Activated naive CD4-positive, alpha-beta T cell treated with anti-CD3 and anti-CD28 coated beads, Interleukin-2, amount 50 U/mL, for 16 hours (primary cell): Measurements from ENCODE around the gene PLOD3.
"Not testable (repeated sequence)": the region's sequence is repeated elsewhere in the genome, so short reads cannot be mapped to it uniquely, and the experiment has no call there.

ENCODE experiments used
- DNase-seq: peaks from one replicate; pipeline ENCODE4 v3.0.0-alpha.2; 2020

Gene PLOD3

DNA sequence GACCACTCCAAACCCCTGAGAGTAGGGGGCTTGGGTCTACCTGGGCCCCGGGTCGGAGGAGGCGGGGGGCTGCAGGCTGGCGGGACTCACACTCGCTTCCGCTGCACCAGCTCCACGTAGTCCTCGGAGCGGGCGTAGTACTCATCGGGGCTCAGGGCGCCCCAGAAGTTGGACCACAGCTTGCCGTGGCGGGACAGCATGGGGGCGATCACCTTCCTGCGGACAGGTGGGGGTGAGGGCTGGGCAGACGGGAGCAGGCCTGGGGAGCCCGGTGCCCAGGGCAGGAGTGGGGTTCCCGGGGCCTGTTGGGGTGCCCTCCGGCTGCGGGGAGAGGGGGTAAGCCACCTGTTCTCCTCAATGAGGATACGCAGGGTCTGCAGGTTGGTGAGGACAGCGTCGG, 5.9 kb downstream of the PLOD3 start:
- DNase-seq = no peak

DNA sequence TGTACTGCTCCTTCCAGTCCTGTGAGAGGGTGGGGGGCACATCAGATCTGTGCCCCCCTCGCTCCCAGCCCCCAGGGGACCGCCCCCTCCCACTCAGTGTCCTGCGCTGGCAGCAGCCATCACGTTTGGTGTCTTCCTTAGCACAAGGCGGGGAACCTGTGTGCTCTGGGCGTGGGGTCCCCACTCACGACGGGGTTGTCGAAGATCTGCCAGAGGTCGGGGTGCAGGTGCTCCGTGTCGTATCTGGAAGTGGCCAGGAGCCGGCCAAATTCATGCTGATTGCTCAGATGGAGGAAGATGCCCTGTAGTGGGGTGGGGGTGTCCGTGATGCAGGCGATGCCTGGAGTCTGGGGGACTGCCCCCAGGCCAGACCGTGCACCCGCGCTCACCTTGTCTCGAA, 7.2 kb downstream of the PLOD3 start:
- no peak for DNase-seq

DNA sequence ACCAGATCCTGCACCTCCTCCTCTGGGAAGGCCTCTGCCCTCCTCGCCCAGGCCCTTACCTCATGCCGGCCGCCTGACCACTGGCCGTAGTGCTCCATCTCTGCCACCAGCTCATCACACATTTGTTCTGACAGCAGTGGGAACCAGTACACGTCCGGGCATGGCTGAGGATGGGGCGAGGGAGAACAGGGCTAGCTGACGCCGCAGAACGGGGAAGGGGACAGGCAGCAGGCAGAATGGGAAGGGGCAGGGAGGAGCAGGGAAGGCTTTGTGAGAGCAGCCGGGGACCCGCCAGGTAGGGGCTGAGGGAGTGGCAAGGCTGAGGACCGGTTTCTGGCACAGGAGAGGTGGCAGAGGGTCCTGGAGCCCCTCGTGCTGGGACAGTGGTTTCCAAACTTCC, 8.6 kb downstream of the PLOD3 start:
- no peak for DNase-seq

DNA sequence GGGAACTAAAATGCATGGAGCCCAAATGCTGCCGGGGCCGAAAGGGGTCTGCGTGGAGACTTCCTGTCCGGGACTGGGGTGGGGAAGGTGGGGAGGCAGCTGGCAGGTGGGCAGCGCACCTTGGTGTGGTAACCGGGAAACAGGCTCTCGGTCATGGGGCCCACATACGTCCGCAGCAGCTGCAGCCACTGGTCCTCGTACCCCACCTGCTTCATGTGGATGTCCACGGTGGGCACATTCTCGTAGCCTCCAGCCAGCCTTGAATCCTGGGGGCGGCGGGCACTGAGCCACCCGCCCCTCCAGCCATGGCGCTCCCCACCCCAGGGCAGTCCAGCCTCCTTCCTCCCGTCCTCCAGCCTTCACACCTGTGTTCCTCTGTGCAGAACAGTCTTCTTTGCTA, 9.9 kb downstream of the PLOD3 start:
- DNase-seq = no peak

DNA sequence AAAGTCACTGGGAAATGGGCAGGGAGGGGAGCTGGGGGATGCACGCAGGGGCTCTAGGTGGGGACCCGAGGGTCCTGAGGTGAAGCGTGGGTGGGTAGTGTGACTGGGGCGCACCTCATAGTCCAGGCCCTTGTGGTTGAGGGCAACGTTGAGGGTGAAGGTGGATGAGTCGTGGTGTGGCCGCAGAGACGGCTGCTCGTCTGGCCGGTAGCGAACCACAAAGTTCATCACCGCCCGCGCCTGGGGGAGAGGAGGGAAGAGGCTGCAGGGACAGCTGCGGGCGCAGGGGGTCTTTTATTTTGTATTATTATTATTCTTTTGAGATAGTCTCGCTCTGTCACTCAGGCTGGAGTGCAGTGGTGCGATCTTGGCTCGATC, 10.7 kb downstream of the PLOD3 start:
- DNase-seq = no peak

DNA sequence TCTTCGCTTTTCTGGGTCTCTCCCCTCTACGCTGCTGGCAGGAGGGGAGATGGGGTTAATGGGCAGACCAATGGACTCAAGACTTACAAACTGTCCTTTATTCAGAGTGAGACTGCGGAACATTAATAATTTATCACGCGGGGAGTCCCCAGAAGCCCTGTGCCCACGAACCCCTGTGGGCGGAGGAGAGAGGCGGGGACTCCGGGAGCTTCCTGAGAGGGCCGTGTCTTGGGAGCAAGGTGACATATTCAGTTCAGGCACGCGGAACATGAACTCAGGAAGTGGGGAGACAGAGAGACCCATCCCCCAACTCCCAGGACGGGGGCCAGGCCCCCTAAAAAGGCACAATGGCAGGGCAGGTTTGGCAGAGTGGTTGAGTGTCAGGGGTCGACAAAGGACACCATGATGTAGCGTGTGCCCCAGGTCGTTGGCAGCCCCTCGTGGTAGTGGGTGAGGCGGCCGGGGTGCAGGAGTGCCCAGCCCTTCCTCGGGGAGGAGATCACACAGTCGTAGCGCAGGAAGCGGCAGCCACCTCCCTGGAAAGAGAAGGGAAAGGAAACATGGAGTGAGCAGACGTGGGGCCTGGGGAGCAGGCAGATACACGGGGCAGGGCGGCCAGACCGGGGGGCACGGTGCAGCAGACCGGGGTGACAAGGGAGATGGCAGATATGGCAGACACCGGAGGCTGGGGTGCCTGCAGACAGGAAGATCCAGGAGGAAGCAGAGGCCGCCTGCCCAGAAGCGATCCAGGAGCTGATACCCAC, 11.3 kb downstream of the PLOD3 start:
- no peak for DNase-seq

DNA sequence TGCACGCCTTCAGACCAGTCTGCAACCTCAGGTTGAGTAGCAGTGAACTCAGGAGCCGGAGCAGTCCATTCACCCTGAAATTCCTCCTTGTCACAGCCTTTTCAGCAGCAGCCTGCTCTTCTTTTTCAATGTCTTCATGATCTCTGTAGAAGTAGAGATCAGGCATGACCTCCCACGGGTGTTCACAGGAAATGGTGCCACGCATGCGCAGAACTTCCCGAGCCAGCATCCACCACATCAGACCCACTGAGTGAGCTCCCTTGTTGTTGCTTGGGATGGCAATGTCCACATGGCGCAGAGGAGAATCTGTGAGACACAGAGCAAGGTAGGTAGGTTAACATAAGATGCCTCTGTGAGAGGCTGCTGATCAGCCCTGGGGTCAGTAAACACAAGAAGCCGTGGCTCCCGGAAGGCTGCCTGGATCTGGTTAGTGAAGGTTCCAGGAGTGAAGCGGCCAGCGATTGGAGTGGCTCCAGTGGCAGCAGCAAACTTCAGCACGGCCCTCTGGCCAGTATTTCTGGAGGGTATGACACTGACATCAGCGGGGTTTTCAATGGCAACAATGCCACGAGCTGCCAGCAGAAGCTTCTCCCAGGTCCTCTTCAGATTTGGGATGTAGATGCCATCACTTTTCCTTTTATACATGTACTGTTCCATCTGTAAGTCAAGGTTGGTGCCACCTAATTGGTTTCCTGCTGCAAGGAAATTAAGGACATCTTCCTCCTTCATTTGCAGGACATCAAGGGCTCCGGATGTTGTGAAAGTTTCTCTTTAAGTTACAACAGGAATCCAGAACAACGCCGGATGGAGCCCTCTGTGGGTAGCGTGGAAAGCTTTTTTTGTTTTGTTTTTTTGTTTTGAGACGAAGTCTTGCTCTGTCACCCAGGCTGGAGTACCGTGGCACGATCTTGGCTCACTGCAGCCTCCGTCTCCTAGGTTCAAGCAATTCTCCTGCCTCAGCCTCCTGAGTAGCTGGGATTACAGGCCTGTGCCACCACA, 13.3 kb downstream of the PLOD3 start:
- not testable (repeated sequence) for DNase-seq

DNA sequence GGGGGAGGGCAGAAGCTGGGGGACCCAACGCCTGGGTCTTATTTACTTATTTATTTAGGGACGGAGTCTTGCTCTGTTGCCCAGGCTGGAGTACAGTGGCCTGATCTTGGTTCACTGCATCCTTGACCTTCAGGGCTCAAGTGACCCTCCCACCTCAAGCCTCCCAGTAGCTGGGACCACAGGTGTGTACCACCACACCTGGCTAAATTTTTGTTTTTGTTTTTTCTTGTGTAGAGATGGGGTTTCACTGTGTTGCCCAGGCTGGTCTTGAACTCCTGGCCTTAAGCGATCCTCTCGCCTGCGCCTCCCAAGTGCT, 14.8 kb downstream of the PLOD3 start:
- DNase-seq = no peak

DNA sequence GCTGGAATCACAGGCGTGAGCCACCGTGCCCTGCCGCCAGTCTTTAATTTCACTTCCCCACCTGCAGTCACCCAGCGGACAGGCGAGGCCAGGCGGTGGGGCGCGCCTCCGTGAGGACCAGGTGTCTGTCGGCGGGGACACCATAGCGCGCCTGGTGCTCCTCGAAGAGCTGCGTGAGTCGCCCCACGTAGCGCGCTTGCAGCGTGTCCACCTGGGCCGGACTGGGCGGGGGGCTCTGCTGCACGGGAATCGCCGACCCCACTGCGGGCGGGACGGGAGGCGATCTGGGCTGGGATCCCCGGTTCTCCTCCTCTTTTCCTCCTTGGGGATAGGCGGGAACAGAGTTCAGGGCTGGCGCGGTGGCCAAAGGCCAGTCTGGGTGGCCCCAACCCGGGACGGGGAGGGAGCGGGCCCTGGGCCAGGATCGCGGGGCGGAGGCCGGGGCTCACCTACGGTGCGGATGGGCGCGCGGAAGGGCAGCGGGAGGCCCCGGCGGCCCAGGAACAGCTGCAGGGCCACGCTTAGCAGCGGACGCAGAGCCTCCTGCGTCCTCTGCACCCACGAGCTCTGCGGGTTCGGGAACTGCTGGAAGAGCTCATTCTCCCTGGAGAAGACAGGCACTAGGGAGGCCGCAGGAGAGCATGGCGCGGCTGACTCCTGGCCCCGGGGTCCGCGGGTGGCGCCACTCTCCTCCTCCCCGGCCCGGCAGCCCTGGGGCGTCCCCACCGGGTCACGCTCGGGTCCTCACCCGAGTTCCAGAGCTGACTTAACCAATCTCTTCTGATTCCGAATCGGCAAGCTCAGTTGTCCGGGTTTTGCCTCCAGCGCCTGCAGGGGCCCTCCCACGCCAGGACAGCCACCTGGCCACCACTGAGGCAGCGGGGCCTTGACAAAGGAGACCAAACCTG, 15.4 kb downstream of the PLOD3 start:
- no peak for DNase-seq

DNA sequence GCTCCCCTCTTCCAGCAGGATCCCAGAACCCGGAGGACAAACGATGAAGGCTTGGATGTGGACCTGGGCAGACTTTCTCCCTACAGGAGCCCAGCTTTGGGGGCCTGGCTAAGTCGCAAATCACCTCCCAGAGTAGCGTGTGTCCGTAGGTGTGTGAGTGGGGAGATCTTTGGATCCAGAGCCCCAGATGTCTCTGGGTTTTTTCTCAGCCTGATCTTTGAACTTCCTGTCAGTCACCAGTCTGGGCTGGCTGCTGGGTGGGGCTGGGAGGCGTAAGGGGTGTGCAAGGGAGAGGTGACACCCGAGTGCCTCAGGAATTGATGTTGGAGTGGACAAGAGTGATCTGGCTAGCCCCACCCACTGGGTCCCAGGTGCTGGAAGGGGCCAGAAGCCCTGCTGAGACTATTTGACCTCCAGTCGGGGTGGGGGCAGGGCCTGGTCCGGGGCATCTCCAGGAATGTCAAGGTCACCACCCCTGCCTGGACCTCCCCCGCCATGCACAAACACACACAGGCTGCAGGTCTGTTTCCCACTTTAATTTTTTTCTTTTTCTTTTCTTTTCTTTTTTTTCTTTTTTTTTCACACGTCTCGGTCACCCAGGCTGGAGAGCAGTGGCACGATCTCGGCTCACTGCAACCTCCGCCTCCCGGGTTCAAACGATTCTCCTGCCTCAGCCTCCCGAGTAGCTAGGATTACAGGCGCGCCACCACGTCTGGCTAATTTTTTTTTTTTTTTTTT, 16.4 kb downstream of the PLOD3 start, which contains the start of gene MOGAT3:
Gene MOGAT3 (minus strand): TSS at position 175 of the 738 bp plus-strand sequence. CDS start 182 bp downstream, outside the sequence.
- DNase-seq = no peak

DNA sequence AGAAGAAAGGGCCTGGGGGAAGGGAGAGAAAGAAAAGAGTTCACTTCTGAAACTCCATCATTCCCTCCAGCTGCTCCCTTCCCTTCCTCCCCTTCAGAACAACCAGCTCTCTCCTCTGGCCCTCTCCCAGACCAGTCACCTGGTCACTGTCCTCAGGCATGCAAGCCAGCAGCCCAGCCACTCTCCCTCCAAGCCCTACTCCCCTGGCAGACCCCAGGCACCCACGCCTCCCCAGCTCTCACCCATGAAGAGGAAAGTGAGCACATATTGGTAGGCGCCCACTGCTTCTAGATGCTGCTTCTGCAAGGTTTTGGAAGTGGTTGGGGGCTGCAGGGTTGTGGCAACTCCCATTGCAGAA, 16.9 kb downstream of the PLOD3 start:
- no peak for DNase-seq

DNA sequence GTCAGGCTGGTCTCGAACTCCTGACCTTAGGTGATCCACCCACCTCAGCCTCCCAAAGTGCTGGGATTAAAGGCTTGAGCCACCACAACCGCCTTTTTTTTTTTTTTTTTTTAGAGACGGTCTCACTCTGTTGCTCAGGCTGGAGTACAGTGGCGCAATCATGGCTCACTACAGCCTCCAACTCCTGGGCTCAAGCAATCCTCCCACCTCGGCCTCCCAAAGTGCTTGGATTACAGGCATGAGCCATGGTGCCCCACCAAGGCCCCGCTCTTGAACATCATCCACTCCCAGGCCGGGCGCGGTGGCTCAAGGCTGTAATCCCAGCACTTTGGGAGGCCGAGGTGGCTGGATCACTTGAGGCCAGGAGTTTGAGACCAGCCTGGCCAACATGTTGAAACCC, 17.9 kb downstream of the PLOD3 start:
- DNase-seq = not testable (repeated sequence)

DNA sequence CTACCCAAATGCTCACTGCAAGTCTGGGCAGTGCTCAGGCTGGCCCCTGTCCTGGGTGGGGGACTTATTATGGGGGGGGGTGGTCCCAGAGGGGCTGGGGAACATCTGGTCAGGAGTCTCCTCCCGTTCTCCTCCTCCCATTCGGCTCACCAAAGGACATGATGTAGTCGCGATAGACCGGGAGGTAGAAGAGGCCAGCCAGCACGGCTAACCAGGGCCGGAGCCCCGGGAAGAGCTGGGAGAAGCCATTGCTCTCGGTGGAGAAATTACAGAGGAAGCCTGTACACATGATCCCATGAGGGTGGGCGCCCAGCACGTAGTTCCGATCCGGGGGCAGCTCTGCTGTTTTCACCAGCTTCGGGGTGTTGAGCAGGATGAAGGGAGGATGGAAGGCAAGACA, 18.9 kb downstream of the PLOD3 start:
- DNase-seq = no peak

DNA sequence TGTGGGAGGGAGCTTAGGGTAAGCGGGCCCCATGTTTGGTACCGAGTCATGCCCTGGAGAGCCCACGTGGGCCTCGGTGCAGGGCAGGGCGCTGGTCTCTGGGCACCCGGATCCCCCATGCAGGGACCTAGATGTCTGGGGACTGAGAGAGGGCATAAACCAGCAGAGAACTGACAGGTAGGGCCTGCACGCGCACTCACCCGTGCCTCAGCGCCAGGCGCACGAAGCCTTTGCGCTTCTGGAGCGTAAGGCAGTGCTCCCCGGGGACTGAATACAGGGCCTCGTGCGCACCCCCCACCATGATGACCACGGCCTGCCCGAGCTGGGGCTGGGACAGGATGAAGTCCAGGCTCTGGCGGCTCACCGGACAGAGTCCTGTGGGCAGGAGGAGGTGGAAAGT, 19.4 kb downstream of the PLOD3 start:
- no peak for DNase-seq

DNA sequence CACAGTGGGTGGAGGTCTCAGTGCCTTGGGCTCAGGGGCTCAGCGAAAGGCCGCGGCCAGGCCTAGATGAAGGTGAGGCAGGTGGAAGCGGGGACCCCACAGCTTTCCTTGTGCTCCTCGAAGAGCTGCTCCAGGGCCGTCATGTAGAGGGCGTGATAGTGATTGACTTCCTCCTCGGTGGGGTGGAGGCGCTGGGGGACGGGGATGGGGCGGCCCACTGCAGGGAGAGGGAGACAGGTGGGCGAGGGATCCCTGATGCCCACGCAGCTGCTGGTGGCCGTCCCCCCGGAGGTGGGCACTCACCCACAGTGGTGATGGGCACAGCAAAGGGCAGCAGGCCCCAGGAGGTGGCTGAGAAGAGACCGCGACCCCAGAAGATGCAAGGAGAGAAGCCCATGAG, 21.5 kb downstream of the PLOD3 start:
- DNase-seq = no peak

DNA sequence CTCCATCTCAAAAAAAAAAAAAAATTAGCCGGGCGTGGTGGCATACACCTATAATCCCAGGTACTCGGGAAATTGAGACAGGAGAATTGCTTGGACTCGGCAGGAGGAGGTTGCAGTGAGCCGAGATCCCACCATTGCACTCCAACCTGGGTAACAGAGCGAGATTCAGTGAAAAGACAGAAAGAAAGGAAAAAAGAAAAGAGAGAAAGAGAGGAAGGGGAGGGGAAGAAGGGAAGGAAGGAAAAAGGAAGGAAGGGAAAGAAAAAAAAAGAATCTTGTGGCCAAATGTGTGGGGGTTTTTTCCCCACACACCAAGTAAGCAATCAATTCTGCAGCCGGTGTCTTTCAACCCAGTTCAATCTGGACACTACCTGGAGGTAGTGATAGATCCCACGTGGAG, 28.3 kb downstream of the PLOD3 start:
- no peak for DNase-seq

DNA sequence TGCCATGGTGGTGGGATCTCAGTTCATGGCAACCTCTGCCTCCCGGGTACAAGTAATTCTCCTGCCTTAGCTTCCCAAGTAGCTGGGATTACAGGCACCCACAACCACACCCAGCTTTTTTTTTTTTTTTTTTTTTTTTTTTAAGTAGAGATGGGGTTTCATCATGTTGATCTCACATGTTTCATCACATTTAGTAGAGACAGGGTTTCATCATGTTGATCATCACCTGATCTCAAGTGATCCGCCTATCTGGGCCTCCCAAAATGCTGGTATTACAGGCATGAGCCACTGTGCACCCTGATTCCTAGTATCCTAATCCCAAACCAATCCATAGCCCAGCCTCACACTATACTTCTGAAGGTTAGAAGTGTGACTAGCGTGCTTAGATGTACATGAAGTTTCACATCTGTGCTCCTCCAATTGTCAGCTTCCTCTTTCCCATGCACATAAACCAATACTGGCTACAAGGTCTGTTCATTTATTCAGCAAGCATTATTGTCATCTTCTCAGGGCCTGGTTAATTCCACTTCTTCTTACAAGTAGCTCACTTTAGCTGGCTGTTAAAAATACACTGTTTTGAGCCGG, 30.4 kb downstream of the PLOD3 start:
- no peak for DNase-seq

DNA sequence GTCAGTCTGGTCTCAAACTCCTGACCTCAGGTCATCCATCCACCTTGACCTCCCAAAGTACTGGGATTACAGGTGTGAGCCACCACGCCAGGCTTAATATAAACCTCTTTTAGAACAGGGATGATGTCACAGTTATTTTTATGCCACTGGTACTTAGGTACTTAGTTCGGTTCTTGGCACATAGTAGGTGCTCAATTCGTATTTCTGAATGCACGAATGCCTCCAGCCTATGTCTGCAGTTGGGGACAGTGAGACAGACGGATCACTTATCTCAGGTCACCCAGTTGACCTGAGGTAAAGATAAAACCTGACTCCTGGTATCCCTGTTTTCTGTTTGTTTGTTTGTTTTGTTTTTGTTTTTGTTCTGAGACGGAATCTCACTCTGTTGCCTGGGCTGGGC, 31.2 kb downstream of the PLOD3 start:
- DNase-seq = no peak

DNA sequence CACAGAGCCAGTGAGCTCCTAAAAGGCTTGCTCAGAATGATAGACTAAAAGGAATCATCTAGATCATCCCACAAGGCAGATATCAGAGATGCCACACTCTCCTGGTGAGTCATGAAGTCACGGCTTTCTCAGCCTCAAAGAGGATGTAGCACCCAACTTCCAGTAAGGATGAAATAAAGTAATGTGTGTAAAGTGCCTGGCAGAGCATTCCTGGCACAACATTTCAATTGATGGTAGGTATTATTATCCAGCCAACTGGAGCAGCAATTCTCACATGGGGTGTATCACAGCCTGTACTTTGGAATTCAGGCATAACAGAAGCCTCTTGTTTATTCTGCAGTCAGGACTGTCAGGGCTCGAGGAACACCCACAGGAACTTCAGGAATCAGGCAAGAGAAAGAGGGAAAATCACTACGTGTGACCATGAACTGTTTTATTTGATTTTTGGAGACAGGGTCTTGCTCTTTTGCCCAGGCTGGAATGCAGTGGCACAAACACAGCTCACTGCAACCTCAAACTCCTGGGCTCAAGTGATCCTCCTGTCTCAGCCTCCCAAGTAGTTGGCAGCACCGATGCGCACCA, 32.0 kb downstream of the PLOD3 start:
- no peak for DNase-seq

DNA sequence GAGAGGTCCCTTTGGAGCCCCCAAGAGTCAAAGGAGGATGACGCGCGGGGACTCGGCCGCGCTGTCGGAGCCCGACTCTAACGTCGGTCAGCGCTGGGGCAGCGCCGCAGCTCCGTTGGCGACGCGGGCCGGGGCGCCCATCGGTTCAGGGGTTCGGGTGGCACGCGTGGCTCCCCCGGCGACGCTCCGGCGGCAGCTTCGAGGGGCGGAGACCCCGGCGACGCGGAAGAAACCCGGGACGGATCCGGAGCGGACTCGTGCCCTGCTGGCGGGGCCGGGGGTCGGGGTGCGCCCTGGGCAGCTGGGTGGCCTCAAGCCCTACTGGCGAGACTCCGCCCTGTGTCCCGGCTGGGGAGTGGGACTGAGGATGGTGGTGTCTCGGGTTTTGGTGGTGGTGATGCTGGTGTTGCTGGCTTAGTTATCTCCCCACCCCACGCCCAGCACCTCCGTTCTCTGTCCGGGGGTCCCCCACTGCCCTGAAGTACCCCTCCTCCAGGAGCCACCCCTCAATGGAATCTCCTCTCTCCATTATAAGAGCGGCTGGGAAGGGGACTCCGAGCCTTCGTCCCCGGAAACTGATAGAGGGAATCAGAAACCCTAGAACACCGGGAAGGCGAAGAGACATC, 37.1 kb downstream of the PLOD3 start, which contains the start of gene NAT16:
Gene NAT16 (minus strand): TSS at position 164 of the 626 bp plus-strand sequence. CDS start 5,486 bp downstream, outside the sequence.
- no peak for DNase-seq

DNA sequence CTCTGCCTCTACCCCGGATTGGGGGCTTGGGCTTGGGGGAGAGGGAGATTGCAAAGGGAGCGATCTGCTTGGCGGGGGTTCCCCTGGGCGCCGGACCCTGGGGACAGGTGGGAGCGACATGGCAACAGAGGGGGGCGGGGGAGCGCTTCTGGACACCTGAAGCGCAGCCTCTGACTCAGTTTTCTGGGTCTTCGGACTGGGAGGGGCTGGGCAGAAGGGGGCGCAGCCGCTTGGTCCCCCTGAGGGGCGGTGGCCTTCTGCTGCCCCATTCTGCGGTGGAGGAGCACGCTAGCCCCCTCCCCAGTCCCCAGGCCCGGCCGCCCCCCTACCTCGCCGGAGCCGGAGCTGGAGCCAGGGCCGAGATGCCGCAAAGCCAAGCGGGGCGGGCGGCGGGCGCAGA, 37.7 kb downstream of the PLOD3 start:
- DNase-seq = no peak
